Measurements from ENCODE around the gene FKBP10.
A peak's percentile ranks its signal among the peaks of the same experiment; 100 is the strongest.
"Not testable (repeated sequence)": the region's sequence is repeated elsewhere in the genome, so short reads cannot be mapped to it uniquely, and the experiment has no call there.

Gene FKBP10

DNA sequence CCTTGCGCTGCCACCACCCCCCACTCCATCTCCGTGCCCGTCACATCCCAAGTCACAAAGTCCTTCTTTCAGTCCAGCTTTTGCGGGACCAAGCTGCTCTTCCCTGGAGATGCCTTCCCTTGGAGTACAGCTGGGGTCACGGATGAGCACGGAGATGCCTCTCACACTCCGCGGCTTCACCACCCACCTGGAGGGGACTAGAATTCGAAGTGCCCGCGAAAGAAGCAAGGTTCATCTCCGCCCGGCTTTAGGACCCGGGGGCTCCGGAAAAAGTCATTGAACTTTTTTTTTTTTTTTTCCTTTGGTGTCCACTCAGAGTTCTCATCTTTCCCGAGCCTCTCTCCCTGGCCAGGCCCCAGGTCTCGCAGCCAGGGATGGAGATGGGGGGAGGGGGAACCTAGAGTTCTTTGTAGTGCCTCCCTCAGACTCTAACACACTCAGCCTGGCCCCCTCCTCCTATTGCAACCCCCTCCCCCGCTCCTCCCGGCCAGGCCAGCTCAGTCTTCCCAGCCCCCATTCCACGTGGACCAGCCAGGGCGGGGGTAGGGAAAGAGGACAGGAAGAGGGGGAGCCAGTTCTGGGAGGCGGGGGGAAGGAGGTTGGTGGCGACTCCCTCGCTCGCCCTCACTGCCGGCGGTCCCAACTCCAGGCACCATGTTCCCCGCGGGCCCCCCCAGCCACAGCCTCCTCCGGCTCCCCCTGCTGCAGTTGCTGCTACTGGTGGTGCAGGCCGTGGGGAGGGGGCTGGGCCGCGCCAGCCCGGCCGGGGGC is at the start of gene FKBP10:
Gene FKBP10, plus strand, starts transcription at position 624 of the 771 bp plus-strand sequence. Its CDS starts 31 bp downstream, at position 655.
- DNase-seq, result peak; percentile 42

GRCh38 chr17:41763327-41763726 is 49.5 kb upstream of the FKBP10 start:
- DNase-seq, result no peak

- no peak for DNase-seq
Measured at GRCh38 chr17:41766135-41766534, 46.7 kb upstream of the FKBP10 start.

DNA sequence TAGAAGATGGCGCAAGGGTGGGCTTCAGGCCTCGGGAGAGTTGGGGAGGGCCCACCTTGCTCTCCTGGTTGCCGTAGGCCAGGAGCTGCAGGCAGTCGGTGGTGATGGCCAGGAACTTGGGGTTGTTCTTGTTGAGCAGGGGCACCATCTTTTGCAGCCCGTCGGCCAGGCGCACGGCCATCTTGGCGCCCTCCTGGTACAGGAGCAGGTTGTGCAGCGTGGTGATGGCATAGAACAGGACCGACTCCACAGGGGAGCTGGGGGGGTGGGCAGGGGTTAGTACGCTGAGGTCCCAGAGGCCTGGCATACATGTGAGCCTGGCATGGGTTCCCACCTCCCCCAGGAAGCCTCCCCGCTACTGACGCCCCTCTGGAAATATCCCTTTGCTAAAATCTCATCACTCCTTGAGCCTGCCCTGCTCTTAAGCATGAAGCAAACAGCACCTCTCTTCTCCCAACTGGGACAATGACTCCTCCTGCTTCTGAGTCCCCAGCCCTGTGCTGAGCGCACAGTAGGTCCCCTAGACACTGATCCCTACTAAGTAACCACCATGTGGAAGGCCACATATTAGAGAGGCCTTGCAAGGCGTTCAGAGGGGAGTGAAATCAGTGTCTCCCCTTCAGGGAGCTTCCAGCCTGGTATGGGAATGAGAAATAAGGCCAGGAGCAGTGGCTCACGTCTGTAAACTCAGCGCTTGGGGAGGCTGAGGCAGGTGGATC is 45.3 kb upstream of the FKBP10 start:
- no peak for DNase-seq

GRCh38 chr17:41768682-41769288 is 44.0 kb upstream of the FKBP10 start:
- no peak for DNase-seq

- no peak for DNase-seq
Measured at GRCh38 chr17:41769346-41769862, 43.4 kb upstream of the FKBP10 start.

- DNase-seq, result no peak
Measured at GRCh38 chr17:41769985-41770384, 42.8 kb upstream of the FKBP10 start.

DNA sequence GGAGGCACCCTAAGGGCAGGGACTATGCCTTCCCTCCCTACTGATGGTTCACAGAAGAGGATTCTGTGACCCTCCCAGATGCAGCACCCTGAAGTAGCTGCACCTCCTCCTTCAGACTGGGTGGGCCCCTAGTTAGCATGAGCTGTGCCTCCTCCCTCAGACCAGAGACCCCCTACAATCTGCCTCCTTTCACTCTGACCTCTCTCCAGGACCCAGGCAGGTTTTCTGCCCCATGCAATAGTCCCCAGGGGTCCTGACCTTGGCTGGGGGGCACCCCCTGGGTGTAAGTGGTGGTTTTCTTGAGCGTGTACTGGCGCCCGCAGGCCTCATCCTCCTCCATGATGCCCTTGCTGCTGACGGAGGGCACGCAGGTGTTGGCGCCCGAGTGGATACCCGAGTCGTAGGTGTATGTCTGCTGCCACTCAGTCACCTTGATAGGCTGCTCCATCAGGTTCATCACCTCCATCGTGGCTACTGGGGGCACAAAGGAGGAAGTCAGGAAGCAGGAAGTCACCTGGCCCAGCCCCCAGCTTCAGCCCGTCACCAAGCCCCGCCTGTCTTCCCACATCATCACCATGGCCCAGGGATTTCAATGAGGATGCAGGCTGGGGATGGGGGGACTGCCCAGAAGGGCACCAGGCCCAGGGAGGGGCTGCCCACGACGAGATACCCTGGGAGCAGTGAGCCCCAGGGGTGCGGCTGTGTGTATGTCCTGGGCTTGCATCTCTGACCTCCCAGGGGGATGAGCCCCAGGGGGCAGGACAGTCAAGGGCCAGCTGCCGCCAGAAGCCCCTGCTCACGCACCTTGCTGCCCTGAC is 41.2 kb upstream of the FKBP10 start:
- no peak for DNase-seq

DNA sequence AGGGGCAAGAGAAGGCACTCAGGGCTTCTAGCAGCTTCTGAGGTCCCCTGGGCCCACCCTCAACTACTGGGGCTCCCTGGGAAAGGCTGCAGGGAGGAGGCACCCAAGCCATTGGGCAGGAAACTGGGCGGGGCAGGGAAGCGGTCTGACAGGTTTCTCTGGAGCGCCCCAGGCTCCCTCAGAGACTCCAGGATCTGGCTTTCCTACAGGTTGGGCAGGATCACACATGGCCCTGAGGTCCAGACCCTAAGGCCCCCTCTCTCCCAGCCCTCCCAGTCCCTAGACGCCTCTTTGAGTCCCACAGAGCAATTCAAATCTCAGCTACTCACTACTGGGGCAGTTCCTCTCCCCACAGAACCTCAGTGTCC is 40.6 kb upstream of the FKBP10 start:
- no peak for DNase-seq

DNA sequence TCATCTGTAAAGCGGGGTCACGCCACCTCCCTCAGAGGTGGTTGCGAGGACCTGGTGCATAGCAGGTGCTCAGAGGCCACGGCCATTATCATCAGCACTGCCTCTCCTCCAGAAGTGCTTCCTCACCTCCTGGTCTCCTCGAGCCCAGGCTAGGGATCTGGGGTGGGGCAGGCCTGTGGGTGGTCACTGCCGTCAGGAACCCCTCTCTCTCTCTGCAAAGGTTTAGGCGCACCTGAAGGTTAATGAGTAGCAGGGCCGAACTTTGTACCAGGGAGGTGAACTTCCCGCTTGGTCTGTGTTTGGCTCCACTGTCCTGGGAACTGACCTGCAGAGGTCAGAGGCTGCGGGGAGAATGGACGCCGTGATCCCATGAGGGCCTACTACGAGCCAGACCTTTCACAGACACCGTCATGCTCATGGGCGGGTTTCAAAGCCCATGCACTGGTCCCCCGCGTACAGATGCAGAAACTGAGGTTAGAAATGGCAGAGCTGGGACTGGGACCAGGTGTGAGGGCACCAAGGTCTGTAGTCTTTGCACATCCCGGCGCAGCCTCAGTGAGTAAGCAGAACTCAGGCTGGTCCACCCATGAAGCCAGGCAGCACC is 40.1 kb upstream of the FKBP10 start:
- no peak for DNase-seq

- DNase-seq, result no peak
Measured at GRCh38 chr17:41773190-41773588, 39.6 kb upstream of the FKBP10 start.

DNA sequence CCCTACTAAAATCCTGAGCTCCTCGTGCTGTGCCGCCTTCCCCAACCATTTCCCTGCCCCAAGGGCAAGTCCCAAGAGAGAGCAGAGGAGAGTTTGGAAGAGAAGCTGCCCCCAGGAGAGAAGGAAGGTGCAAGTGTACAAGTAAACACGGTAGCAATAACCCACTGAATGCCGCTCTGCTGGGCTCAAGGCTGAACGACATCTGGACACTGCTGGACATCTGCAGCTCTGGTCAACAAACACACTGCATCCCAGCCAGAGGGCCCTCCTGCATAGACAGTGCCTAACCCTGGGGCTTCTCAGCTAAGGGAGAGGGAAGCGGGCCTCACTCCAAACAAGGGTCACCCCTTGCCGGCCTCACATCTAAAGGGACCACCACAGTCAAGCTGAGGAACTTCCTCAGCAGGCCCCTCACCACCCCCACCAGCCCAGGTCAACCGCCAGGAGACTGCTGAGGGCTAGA is 39.0 kb upstream of the FKBP10 start:
- no peak for DNase-seq

DNA sequence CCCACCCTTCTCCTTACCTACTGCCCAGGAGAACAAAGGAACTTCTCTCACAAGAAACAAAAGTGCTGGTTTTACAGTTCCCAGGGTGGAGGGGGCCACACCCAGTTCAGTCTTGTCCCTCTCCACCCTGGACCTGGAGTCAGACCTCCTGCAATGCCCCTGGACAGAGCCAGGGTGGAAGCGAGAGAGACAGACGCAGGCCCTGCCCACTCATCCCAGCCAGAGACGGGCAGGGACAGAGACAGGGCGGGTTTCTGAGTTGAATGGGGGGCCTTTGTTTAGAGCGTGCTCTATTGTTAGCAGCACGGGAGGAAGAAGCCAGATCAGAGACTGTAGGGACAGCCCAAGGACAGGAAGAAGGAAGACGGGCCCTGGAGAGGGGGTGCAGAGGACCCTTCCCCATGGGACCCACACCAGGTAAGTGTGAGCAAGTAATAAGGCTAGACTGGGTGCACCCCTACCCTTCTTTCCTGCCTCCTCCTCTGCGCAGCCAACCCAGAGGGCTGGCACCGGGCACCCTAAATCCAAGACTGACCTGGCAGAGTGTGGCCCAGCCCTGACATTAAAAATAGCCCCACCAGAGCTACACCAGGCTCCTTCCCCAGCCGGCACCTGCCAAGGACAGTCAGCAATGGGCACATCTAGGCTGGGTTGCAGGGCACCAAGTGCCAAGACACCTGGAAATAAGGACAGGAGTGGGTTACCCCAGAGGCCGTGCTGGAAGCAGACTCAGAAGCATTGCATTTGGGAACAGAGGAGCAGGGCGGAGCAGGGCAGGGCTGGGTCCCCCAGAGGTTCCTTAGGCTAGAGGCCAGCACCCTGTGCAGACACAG is 37.2 kb upstream of the FKBP10 start:
- no peak for DNase-seq

DNA sequence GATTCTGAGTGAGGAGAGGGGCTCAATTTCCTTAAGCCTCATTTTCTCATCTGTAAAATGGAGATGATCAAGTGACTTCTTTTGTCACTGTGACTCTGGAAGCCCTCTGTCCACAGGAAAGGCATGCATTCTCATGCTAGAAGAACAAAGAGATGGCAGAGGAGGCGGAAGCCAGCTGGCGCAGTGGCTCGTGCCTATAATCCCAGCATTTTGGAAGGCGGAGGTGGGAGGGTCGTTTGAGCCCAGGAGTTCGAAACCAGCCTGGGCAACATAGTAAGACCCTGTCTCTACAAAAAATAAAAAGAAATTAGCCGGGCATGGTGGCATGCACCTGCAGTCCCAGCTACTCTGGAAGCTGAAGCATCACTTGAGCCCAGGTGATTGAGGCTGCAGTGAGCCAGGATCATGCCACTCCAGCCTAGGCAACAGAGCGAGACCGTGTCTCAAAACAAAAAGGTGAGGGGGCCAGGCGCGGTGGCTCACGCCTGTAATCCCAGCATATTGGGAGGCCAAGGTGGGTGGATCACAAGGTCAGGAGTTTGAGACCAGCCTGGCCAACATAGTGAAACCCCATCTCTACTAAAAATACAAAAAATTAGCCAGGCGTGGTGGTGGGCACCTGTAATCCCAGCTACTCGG is 36.4 kb upstream of the FKBP10 start:
- DNase-seq, result not testable (repeated sequence)

DNA sequence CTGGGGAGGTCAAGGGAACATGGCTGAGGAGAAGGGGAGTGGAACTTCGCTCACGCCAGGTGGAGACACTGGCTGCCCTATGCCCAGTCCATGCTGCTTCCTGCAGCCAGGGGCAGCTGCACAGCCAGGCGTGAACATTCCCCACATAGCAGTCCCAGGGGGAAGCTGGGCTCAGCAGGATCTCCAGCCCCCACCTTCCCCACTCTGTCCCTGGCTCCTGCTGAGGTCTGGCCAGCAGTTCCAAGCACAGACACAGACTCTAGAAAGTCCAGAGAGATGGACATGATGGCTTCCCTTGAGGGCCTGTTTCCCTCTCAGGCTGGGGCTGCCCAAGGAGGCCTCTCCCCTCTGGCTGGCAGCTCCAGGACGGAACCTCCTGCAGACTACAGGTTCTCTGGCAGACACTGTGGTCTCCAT is 35.6 kb upstream of the FKBP10 start:
- DNase-seq, result no peak

DNA sequence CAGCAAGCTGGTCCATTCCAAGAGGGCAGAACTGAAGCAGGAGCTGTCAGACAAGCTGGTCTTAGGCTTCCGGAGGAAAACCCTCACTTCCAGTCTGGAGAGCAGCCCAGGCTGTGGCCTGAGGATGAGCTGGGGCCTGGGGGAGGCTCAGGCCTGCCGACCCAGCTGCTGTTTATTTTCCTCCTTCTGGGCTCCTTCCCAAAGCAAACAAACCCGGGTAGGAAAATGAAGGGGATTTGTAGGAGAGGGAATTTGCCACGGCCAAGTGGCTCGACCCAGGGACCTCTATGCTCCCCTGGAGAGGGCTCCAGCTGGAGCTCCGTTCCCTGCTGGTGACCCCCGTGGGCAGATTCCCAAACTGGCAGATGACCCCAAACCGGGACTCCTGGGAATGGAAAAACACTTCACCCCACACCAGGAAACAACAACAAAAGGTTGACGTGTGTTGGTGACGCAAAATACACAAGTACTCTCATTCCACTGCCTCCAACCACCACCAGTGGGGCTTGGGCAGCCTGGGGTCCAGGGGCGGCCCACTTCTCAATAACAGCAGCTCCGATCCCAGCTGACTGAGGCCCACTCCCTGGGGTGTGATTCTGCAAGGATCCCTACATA is 35.1 kb upstream of the FKBP10 start:
- DNase-seq, result no peak

- no peak for DNase-seq
Measured at GRCh38 chr17:41779954-41780353, 32.9 kb upstream of the FKBP10 start.

DNA sequence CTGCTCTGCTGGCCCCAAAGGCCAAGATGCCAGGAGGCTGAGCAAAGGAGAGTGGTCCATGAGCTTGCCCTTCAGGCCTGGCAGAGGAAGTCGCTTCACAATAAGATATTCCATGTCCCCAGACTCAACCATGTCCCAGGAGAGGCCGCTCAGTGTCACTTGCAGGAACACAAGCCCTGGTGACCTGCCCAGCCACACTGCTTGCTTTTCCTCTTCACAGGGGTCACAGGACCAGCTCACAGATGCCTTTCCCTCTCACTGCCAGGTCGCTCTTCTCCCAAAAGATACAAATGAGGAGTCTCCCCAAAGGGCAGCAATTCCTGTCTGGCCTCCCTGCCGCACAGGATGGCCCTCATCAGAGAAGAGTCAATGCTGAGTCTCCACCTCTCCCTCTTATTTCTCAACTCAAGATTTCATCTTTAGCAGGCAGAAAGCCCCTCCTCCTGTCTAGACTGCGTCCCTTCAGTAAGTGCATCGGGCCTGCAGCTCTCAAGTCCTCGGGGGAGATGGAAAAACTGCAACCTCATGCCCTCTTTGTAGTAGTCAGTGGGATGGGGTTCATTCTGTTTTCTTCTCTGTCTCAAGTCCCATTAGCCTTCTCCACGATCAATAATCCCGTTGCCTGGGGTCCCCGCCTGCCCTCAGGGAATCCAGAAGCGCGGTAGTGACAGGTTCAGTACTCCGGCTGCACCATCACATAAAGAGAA is 31.2 kb upstream of the FKBP10 start:
- DNase-seq, result no peak

DNA sequence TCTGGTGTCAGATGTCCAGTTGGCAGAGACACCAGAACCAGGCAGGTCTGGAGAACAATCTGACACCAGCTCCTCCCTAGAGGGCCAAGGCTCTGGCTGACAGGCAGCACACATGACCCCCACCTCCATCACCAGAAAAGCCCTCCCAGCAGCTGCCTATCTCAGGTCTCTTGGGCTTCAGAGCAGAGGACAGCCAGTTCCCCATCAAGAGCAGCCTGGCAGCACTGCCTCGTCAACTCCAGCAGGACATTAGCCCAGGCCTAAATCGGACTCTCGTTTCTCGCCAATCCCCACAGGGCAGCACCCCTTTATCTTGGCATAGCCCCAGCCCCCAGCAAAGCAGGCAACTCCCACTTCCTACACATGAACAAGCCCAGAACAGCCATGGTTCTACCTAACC is 30.7 kb upstream of the FKBP10 start:
- no peak for DNase-seq

Measured in activated naive CD4-positive, alpha-beta T cell treated with anti-CD3 and anti-CD28 coated beads, Interleukin-2, amount 50 U/mL, for 16 hours (primary cell).